HG03460 (cell line): ENCODE measurements around the gene TMEM247.

ENCODE experiments used
- ATAC-seq: cut with Tn5 transposase; IDR thresholded peaks from one replicate; pipeline ENCODE4 v1.9.1; 2021; ENCODE audit not compliant: unreplicated experiment

Gene TMEM247

DNA sequence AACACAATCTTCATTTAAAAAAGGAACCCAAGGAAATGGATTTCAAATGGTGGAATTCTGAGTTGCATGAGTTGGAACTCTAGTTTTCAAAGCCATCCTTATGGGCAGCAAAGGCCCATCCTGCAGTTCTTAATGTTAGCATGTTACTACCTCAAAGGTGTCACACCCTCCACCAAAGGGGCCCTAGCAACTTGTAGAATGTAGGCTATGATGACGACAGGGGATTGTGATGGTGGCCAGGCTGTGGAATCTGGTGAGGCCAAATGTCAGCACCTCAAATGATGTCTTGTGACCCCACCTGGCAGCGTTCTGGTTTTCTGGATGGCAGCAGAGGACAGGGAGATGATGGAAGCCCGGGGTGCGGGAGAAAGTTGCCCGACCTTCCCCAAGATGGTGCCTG is at the start of gene TMEM247:
Gene TMEM247, plus strand, starts transcription at position 301 of the 400 bp plus-strand sequence.
- ATAC-seq: no peak

DNA sequence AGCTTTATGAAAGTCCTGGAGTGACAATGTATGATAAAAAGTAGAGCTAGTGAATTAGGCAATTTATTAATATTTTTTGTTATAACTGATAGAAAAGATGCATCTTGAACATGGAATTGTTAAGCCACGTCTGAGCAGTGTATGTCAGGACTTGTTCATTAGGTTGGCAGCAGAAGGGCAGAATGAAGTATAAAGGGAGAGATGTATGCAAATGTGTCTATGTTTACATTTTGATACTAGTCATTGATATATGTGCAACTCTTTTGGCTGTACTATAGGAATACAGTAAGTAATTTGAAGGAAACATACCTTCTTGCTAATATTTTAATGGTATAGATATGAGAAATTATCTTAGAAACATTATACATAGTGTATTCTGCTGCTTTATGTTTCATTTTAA is 49.0 kb upstream of the TMEM247 start:
- ATAC-seq: no peak

DNA sequence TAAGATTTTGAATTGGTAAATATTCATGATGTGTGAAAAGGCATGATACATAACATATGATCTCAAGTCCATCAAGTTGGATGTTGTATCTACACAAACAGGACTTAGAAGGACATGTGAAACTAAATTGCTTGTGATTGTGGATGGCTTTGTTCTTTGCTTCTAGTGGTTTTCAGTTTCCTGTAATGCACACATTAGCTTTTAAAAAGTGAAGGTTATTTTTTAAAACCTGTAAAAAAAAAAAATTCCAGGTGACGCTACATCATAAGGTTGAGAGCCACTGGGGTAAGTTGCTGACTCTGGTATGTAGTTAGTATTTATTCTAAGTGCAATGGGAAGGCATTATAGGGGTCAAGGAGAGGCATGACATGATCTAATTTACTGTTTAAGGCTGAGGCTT is 48.4 kb upstream of the TMEM247 start:
- ATAC-seq: no peak

DNA sequence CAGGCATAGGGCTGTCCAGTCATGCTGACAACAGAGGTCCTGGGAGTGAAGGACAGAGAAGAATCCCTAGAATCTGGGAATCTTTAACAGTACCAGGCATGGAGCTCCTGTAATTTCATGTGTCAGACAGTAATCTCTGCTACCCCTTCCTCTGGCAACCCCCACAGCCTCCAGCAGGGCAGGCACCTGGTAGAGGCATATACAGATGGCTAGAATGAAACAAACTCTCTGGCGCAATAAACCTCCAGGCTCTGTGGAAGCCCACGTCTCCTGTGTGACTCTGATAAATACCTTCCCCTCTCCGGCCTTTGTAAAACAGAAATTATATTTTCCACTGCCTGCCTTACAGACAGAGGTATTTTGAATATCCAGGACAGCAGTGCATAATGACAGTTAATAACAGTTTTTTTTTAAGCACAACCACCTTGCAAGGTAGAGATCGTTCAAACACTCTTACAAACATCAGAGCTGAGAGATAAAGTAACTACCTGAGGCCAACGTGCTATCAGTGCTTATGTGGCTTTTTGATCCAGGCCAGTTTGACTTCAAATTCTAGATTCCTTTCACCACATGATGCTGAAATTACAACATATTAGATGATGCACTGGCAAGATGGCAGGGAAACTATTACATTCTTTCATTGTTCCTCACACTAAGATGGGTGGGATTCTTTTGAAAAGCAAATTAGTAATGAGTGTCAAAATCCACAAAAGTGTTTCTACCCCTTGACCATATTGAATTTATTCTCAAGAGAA is 47.7 kb upstream of the TMEM247 start:
- ATAC-seq: no peak

DNA sequence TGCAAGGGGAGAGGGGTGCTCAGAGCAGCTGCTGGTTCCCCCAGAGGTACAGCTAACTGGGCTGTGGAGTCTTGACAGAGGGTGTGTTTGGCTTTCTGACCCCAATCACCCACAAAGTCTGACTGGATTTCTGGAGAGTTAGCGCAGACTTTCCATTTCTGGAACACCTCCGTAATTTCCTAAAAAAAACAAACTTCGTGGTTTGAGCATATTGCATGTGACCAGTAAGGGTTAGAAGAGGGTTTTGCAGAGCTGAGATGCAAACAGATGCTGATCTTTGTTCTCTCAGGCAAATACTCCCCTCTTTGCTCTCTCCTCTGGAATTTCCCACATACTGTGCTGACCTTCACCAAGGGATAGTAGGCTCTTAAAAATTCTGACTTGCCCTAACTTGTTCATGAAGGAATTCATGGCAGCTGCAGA is 44.5 kb upstream of the TMEM247 start:
- no peak for ATAC-seq

DNA sequence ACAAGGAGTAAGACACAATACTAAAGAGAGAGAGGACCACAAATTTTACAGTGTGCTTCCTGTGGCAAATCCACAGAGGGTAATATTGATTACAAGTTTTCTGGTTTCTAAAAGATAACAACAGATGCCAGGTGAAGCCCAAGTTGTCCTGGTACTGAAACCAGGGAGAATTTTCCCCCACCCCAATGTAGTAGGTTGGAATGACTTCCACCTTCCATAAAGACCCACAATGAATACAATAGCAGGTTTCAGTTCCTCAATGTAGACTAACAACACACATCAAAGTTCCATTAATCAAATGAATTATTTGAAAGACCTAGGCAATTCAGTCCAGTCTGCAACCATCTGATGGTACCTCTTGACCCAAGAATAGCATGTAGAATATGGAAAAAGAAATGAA is 44.0 kb upstream of the TMEM247 start:
- ATAC-seq: no peak

DNA sequence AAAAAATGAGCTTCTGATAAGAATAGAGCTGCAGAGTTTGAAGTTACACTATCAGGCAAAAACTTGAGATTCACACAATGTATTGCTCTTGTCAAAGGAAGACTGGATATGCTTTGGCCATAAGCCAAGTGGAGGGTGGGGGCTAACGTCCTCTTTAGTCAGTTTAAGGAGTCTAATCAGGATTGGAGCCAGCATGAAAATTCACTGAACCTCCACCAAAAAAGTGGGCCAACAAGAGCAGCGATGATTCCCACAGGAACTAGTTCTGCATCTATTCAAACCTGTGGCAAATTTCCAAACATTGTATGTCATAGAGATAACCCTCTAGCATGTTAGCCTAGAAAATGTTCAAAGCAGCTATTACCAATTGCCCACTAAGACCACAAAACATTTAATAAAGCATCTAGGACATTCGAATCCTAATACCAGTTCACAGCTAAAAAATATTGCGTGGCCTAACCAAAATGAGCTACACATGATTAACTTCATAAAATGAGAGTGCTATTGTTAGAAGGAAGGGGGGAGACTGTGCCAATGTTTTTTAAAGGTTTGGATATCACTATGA is 43.5 kb upstream of the TMEM247 start:
- ATAC-seq: no peak

DNA sequence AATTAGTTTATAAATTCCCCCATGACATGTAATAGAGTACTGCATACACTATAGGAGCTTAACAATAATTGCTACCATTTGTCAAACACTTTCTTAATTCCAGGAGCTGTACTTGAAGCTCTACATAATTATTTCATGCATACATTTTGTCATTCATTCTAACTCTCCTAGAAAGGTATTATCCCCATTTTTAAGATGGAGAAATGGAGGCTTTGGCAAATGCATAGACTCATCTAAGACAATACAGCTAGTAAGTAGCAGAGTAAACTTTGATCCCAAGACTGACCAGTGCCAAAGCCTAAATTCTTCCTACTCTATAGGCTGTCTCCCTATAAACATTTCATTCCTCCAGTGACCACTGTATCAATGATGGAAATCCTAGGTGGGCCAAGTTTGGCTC is 42.6 kb upstream of the TMEM247 start:
- no peak for ATAC-seq

DNA sequence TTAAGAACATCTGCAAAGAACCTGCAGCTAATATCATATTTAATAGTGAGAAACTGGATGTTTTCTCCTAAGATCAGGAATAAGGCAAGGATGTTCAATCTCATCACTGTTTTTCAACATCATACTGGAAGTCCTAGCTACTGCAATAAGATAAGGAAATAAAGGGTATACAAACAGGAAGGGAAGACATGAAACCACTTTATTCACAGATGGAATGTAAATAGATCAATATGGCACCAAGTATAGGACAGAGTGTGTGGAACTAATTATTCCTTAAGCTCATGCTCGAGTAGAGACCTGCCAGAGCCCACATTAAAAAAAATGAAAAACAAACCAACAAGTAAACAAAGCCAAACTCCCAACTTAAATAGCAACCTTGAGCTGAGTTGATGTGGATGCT is 41.3 kb upstream of the TMEM247 start:
- no peak for ATAC-seq

DNA sequence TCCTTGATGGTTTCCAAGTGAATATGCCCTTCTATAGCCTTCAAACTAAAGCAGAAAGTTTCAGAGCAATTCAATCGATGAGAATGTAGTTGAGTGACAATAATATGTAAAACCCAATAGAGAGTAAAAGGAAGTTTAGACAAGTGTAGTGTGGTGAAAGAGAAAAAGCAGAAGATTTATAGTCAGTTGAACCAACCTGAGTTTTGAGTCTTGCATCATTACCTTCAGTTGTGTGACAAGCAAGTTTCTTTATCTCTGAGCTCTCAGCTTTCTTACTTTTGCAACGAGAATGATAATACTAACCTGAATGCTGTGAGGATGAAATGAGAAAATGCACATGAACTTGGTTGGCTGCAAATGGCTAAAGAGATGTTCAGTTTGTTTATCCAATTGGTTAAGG is 40.6 kb upstream of the TMEM247 start:
- ATAC-seq: no peak

DNA sequence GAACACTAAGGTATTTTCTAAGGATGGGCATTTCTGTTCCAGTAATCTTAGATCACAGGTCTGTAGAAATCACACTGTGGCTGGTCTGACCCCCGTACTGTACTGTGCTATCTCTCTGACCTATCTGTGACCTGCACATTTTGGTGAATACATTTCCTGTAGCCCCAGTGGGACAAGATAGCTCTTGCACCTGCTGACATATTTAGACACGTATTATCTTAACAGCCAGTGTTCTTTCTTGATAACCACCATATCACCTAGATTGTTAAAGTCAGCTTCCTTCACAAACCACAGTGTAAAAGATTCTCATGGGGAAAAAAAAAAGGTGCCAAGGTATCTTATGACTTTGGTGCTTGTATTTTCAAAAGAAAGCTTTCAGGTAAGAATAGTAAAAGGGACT is 39.8 kb upstream of the TMEM247 start:
- ATAC-seq: no peak

DNA sequence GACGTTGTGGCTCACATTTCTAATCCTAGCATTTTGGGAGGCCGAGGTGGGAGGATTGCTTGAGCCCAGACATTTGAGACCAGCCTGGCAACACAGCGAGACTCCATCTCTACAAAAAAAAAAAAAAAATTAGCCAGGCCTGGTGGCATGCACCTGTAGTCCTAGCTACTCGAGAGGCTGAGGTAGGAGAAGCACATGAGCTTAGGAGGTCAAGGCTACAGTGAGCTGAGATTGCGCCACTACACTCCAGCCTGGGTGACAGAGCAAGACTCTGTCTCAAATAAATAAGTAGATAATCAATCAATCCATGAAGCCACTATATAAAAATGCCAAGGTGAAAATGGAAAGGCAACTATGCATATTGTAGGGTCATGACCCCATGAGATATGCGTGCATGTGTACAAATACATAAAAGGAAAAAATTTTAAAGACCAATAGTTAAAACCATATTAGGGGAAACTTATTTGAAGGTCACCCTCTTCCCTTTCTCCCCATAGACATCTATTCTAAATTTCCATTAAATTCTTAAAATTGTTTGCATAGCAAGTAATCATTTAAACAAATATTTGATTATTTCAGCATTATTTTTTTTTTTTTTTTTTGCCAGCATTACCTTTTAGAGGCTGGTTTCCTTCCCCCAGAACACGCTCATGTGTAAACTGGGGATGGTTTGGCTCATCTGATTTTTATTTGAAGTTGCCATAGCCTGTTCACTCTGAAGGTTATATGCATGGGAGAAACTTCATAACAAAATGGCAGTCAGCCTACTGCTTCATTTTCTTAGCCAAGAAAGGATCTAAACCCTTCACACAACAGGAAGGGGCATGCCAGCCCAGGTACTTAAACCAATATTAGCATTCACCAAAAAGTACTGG is 37.3 kb upstream of the TMEM247 start:
- no peak for ATAC-seq

DNA sequence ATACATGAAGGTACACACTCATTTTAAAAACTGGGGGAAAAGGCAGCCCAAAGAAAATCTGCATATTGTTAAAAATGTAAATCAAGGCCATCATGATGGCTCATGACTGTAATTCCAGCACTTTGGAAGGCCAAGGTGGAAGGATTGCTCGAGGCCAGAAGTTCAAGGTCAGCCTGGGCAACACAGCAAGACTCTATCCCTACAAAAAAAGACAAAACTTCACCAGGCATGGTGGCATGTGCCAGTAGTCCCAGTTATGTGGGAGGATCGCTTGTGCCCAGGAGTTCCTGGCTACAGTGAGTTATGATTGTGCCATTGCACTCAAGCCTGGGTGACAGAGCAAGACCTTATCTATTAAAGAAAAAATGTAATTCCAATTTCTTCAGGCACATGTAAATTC is 34.6 kb upstream of the TMEM247 start:
- ATAC-seq: no peak

DNA sequence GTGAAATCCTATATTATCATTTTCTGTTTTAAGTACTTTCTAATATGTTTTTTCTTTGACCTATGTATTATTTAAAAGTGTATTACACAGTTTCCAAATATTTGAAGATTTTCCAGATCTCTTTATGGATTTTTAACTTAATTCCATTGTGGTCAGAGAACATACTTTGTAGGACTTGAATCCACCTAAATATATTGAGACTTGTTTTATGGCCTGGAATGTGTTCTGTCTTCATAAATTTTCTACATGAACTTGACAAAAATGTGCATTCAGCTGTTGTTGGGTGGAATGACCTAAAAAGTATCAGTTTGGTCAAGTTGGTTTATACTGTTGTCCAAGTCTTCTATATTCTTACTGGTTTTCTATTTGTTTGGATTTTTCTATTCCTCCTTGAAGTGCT is 33.8 kb upstream of the TMEM247 start:
- no peak for ATAC-seq

DNA sequence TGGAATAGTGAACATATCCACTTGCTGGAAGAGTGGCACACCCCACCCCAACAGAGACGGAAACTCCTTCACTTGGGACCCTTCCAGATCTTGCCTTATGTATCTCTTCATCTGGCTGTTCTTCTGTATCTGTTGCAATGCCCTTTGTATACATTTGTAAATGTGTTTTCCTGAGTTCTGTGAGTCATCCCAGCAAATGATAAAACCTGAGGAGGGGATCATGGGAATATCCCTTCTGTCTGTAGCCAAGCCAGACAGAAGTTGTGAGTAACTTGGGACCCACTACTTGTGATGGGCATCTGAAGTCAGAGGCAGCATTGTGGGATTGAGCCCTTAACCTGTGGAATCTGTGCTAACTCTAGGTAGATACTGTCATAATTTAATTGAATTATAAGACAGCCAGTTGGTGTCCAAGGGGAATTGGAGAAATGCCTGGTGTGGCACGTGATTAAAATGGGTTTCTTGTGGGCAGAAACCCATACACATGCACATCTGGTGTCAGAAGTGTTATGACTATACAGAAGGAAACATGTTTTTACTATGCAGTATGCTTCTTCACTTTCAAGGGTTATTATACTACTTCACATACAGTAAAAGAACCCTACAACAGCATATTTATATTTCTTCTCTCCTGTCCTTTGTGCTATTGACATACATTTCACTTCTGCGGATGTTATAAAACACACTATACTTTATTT is 32.3 kb upstream of the TMEM247 start:
- no peak for ATAC-seq

DNA sequence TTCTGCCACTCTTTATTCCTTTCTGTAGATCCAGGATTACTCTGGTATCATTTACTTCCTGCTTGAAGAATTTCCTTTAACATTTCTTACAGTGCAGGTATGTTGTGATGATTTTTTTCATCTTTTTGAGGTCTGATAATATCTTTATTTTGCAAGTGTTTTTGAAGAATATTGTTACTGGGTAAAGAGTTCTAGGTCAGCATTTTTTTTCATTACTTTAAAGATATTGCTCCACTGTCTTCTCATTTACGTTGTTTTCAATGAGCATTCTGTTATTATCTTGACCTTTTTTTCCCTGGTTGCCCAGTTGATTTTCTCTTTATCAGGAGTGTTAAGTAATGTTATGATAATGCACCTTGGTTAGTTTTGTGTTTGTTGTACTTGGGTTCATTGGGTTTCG is 31.7 kb upstream of the TMEM247 start:
- ATAC-seq: no peak

DNA sequence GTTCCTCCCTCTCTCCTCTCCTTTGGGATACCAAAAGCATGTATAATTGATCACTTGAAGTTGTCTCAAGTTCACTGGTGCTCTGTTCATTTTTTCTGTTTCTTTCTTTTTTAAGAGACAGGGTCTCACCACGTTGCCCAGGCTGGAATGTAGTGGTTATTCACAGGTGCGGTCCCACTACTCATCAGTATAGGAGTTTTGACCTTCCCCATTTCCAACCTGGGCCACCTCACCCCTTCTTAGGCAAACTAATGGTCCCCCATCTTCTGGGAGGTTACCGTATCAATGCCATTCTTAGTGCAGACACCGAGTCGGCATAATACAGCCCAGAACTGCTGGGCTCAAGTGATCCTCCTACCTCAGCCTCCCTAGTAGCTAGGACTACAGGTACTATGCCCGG is 31.3 kb upstream of the TMEM247 start:
- no peak for ATAC-seq

DNA sequence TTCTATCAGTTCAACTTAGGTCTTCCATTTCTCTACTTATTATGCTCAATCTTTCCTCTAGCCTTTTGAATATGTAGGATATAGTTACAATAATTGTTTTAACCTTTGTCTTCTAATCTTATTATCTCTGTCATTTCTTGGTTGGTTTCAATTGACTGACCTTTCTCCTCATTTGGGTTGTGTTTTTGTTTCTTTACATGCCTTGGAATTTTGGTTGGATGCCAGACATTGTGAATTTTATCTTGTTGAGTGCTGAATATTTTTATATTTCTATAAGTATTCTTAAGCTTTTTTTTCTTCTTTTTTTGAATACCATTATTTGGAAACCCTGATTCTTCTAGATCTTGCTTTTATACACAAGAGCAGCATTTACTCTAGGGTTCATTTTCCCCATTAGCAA is 30.7 kb upstream of the TMEM247 start:
- no peak for ATAC-seq

DNA sequence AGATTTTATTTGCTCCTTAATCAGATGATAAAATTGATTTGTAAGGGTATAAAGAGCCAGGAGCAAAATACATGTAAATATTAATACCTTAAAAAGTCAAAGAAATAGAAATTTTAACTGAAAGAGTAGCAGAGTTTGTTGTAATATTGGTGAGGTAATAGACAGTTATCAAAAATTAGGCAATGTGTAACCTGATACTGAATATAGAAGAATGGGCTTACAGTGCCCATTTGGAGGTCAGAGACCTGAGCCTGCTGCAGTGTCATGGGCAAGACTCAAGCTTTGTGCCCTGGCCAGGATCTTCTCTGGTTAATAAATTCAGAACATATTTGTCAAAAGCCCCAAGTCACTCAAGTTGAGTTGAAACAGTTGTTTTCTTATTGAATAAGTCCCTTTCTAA is 29.7 kb upstream of the TMEM247 start:
- no peak for ATAC-seq

DNA sequence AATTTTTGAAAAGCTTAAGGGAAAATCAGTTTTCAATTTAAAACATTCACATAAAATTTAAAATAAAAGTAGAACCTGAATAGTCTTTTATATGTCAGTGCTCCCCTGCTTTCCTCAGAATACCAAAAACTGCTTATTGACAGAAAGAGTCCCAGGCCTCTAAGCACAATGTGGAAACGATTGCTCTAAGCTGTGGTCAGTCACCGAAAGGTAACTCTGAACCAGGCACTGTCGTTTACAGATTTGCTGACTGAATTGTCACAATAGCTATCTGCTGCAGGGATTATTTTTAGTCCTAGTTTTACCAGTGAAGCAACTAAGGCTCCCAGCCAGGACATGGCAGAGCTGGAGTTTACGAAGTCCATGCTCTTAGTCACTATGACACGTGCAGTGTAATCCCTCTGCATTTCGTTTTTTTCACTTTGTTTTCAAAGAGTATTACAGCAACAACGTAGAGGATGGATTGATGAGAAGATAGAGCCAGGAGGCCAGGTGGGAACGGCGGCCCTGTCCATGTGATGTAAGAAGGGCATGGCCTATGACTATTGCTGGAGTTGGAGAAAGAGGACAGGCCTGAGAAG is 28.1 kb upstream of the TMEM247 start:
- no peak for ATAC-seq

DNA sequence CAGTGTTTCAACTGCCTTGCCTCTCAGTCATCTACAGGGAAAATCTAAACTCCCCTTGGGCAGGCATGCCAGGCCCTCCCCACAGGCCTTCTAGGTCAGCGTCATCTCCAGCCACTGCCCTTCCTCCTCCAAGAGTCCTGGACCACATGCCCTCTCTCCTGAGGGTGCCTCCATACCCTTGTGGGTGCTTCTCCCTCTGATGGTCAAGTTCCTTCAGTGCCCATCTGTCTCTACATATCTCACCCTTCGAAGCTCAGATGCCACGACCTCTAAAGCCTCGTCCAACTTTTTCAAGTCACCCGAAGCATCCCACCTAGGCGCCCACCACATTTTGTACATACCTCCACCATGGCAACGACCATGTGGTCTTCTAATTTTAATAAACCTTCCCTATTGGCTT is 22.6 kb upstream of the TMEM247 start:
- ATAC-seq: no peak
